Measurements from ENCODE around the gene S100A6.
"Not testable (repeated sequence)": the region's sequence is repeated elsewhere in the genome, so short reads cannot be mapped to it uniquely, and the experiment has no call there.

DNA sequence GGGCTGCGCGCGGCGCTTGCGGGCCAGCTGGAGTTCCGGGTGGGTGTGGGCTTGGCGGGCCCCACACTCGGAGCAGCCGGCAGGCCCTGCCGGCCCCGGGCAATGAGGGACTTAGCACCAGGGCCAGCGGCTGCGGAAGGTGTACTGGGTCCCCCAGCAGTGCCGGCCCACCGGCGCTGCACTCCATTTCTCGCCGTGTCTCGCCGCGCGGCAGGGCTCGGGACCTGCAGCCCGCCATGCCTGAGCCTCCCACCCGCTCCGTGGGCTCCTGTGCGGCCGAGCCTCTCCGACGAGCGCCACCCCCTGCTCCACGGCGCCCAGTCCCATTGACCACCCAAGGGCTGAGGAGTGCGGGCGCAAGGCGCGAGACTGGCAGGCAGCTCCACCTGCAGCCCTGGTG lies 14.0 kb downstream of the S100A6 start:
- TF ChIP-seq POLR2AphosphoS5 (IDR thresholded peaks at IDR 0.05); EP300 (IDR thresholded peaks at IDR 0.05; ENCODE audit: low read depth): not testable (repeated sequence)
- TF ChIP-seq, protein P1, sequence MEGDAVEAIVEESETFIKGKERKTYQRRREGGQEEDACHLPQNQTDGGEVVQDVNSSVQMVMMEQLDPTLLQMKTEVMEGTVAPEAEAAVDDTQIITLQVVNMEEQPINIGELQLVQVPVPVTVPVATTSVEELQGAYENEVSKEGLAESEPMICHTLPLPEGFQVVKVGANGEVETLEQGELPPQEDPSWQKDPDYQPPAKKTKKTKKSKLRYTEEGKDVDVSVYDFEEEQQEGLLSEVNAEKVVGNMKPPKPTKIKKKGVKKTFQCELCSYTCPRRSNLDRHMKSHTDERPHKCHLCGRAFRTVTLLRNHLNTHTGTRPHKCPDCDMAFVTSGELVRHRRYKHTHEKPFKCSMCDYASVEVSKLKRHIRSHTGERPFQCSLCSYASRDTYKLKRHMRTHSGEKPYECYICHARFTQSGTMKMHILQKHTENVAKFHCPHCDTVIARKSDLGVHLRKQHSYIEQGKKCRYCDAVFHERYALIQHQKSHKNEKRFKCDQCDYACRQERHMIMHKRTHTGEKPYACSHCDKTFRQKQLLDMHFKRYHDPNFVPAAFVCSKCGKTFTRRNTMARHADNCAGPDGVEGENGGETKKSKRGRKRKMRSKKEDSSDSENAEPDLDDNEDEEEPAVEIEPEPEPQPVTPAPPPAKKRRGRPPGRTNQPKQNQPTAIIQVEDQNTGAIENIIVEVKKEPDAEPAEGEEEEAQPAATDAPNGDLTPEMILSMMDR (IDR thresholded peaks at IDR 0.05), result not testable (repeated sequence)
